Placental epithelial cell (primary cell): ENCODE results near the gene DENND10. TPM values are rescaled to one million over a fixed set of nuclear protein-coding genes. Genes with fewer than 3 reads are reported as not detected.

Source experiments
- small RNA-seq: library from RNA; depleted of rRNA; stranded (forward); fragments of <200 nt; gene quantifications from one replicate; pipeline ENCODE3, GENCODE V24; 2012
- total RNA-seq: library from RNA; depleted of rRNA; stranded (reverse); fragments of >200 nt; gene quantifications from 2 replicates; pipeline ENCODE4 v1.2.3, GENCODE V29; 2012

DENND10 gene, protein sequence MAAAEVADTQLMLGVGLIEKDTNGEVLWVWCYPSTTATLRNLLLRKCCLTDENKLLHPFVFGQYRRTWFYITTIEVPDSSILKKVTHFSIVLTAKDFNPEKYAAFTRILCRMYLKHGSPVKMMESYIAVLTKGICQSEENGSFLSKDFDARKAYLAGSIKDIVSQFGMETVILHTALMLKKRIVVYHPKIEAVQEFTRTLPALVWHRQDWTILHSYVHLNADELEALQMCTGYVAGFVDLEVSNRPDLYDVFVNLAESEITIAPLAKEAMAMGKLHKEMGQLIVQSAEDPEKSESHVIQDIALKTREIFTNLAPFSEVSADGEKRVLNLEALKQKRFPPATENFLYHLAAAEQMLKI
- 51.4 and 54.3 TPM in 2 replicates for total RNA-seq

DNA sequence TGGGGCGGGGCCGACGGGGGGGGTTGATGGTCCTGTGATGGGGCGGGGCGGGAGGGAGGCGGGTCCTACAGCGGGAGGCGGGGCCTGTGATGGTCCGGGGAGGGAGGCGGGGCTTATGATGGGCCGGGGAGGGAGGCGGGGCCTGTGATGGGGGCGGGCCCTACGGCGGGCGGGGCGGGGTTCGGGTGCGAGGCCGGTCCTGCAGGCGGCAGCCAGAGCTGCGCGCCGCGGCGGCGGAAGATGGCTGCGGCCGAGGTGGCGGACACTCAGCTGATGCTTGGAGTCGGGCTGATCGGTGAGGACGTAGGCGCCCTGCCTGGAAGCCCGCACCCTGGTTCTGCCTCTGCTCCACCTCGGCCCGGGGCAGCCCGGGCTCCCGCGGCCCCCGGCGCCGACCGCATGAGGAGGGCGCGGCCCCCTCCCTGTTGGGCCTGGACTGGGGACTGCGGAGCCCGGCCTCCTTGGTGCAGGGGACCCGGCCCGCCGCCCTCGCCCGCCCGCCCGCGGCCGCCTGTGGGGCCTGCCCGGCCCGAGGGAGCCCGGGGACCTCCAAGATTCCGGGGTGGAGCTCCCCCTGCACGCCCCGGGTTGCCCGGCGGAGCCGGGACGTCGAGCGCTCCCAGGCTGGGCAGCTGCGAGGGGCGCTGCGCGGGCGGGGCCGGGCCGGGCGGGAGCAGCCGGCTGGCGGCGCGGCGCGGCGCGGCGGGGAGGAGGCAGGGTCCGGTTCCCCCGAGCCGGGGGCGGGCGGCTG, at the start of gene DENND10:
DENND10 (plus strand) TSS at position 211 of the 751 bp plus-strand sequence; CDS start at position 241, 30 bp downstream.

DNA sequence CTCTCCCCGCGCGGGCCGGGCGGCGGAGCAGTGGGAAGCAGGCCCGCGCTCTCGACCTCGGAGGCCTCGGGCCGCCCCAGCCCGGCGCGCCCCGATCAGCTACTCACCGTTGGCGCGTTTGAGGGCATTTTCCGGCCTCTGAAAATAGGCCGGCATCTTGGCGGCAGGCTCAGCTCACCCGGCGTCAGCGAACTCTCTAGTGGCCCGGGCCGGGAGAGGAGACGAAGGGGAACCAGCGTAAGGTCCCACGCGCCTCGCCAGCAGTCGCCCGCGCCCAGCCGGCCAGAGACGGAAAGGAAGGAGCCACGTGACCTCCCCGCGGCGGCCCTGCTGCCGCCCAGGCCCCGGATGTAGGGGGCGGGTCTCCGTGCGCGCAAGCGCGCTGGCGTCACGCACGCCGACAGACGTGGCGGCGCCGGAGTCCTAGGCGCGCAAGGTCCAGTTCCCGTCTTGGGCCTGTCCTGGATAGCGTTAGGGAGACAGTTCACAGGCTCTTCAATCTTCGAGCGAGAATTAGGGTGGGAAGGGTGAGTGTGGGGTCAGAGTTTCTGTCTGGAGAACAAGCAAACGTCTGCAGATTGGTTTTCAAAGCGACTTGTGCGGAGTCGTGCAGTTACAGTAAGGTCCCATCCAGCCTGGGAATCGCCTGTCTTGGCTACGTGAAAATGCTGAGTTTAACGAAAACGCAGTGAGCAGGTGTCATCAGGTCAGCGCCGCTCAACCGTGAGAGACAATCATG, 23.2 kb upstream of the DENND10 start, which contains the start of gene EIF3A:
EIF3A (minus strand) TSS at position 297 of the 739 bp plus-strand sequence; CDS start at position 156, 141 bp downstream.

DNA sequence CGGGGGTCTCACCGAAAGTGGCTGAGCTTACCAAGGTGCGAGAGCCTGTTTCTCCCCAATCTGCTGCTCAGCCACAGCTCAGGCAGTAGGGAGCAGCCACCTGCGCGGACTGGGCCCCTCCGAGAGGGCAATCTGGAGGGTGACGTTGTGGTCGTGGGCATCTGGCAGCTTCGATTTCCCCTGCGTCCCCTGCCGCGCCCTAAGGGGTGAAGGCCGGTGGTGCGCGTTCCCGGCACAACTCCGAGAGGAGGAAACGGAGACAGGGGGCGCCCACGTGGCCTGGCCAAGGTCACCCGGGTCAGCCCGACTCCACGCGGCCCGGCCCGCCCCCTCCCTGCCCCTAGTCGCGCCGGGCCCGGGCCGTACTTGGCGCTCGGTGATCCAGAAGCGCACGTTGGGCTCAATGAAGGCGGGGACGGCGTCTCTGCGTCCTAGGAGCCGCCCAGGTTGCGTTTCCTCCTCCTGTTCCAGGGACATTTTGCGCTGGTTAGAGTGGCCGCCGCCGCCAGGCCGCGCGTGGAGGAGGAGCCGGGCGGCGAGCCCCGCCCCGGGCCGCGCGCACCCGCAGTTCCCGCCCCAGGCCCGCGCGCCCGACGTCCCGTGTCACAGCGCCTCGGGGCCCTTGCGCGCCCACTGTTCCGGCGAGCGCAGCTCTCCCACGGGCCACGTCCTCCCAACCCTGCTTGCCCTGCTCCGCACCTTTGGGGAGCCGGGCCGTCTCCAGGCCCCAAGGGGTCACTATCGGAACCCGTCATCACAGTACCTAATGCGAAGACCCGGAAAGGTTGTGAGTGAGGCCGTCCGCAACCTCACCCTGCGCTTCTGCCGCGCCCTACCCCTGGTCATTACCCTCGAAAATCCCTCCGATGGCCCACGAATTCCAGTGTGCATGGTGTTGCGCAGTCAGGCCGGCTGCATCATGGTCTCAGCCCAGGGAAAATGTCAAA, 61.5 kb downstream of the DENND10 start, which contains the start of gene SFXN4:
SFXN4 (minus strand) TSS at position 544 of the 947 bp plus-strand sequence; CDS start at position 477, 67 bp downstream.

DNA sequence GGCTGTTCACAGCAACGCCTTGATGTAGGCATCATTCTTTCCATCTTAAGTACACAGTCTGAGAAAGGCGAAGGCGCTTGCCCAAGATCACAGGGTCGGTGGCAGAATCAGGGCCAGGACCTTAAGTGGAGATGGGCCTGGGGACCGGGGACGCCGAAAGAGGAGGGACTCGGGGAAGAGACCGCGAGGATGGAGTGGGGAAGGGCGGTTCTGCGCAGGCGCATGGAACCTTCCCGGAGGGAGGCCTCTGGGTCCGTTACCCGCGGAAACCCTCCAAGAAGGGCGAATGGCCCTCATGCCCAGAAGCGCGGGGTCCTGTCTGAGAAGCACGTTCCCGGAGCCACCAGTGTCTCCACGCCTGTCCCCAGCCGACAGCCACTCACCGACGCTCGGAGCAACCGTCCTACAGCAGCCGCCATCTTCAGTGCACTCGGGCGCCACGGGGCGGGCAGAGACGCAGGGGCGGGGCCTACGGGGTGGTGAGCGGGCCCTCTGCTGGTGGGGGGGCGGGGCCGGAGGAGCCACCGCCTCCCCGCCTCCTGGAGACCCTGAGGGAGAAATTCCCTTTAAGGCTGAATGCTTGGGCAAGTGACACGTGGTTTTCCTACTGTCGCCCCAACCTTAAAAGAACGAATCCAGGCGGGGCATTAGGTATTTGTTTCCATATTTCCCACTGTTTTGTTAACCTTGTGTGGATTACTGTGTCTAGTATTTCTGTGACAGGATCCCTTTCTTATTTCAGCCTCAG, 74.6 kb downstream of the DENND10 start, which contains the start of gene PRDX3:
PRDX3 (minus strand) TSS at position 441 of the 748 bp plus-strand sequence; CDS start at position 419, 22 bp downstream.

Small RNA genes within 50 kb of the gene (small RNA-seq; reads per million reads assigned to genes)
- gene AL355598.1 (not detected), gene RF00413 (0.29 reads per million, percentile 5 among the genes with 10 or more reads in this experiment), gene SNORA19 (0.46 reads per million, percentile 24 among the genes with 10 or more reads in this experiment)

Other genes with a start within 250 kb of the DENND10 start
- gene NANOS1, start 74.4 kb upstream of the DENND10 start, total RNA-seq = 0.65 and 4.7 TPM in 2 replicates
- gene EIF3A, start 23.3 kb upstream of the DENND10 start, total RNA-seq = 89.9 and 102 TPM in 2 replicates
- gene SFXN4, start 61.6 kb downstream of the DENND10 start, total RNA-seq = 6.8 and 7.9 TPM in 2 replicates
- 52.6 and 105 TPM in 2 replicates for gene PRDX3, start 74.7 kb downstream of the DENND10 start, total RNA-seq
- gene GRK5, start 103.5 kb downstream of the DENND10 start, total RNA-seq = 1.2 and 1.6 TPM in 2 replicates